Measurements from ENCODE around the gene UBAC2.

Gene UBAC2, protein sequence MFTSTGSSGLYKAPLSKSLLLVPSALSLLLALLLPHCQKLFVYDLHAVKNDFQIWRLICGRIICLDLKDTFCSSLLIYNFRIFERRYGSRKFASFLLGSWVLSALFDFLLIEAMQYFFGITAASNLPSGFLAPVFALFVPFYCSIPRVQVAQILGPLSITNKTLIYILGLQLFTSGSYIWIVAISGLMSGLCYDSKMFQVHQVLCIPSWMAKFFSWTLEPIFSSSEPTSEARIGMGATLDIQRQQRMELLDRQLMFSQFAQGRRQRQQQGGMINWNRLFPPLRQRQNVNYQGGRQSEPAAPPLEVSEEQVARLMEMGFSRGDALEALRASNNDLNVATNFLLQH

DNA sequence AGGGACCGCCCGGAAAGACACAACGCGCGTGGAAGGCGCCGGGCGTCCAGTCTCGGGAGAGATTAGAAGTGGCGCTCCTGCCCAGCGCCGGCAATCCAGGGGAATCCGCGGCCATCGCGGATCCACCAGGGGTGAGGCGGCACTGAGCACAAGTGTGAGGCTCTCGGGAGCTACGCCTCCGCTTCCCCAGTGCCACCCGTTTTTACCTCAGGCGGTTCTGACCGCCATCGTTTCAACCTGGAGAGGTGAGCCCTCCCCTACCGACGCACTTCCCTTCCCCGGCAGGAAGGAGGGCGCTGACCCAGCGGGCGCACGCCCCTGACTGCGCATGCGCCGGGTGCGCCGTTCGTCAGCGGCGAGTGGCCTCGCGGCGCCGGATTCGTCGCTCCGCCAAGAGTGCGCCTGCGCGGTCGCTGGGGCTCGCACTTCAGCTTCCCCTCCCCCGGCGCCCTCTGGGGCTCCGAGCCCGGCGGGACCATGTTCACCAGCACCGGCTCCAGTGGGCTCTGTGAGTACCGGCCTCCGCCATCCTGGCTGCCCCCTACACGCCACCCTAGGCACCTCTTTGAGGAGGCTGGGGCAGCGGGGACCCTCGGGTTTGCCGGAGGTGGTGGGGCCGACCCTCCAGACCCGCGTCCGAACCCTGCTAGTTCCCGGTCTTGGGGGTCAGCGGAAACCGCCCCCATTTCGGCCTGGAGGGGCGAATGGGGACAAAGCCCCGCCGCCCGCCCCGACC, at the start of gene UBAC2:
Gene UBAC2, plus strand, starts transcription at position 423 of the 736 bp plus-strand sequence. Its CDS starts 55 bp downstream, at position 478.
- DNase-seq (ENCODE audit: insufficient read length, low spot score) (peak; percentile 93), FAIRE-seq (peak; percentile 84)

DNA sequence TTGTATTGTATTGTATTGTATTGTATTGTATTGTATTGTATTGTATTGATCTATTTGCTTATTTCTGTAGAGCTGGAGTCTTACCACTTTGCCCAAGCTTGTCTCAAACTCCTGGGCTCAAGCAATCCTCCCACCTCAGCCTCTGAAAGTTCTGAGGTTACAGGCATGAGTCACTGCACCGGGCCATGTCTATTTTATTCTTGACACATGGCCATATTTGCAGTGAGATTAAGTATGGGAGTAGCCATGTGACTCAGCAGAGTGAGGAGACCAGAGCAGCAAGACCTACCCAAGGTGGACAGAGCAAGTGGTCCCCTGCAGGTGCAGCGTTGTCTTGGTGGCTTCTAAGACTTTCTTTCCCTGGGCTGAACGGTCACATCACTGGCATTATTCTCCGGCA, 49.1 kb upstream of the UBAC2 start:
- peak; percentile 51 for DNase-seq (ENCODE audit: insufficient read length, low spot score)
- no peak for FAIRE-seq

DNA sequence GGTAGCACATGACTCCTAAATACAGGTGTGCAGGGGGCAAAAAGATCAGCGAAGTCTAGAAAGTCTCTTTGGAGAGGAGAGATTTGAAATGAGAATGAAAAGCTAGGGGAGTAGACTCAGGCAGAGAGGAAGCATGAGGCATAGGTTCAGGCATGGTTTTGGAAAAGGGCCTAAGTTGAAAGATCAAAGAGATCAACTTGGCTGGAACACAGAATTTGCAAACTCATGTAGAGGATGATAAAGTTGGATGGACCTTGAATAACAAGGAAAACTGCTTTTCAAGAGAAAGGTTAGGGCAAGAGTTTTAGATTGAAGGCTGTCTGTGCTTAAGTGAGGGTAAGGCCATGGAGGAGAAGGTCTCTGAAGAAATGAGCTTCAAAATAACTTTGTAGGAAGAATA, 47.4 kb upstream of the UBAC2 start:
- no peak for DNase-seq (ENCODE audit: insufficient read length, low spot score)
- FAIRE-seq, result no peak

DNA sequence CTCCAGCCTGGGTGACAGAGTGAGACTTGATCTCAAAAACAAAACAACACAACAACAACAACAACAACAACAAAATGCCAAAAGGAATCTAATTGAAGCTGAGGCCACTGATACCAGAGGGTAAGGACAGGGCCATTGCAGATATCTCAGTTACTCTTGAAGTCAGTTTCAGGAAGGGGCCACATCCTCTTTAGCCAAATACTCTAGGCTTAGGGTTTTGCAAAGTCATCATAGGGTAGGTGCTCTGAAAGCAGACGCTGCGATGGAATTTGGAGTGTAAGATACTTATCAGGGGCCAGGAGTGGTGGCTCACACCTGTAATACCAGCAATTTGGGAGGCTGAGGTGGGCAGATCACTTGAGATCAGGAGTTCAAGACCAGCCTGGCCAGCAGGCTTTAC, 46.6 kb upstream of the UBAC2 start:
- DNase-seq (ENCODE audit: insufficient read length, low spot score) (no peak), FAIRE-seq (no peak)

DNA sequence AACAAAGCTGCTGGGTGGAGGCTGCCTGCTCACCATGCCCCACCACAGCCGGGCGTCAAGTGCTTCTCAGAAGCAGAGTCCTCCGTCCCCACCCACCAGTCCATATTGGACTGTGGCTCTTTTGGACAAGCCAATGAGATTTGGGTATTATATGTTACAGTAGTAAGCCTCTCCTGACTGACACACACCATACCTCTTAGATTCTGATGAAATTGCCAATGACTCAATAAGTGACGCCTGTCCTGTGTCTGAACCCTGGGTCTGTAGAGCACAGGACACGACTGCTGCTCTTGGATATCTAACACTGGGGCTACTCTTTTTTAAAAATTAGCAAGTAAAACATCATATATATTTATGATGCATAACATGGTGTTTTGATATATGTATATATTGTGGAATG, 44.8 kb upstream of the UBAC2 start:
- DNase-seq (ENCODE audit: insufficient read length, low spot score), result no peak
- no peak for FAIRE-seq

DNA sequence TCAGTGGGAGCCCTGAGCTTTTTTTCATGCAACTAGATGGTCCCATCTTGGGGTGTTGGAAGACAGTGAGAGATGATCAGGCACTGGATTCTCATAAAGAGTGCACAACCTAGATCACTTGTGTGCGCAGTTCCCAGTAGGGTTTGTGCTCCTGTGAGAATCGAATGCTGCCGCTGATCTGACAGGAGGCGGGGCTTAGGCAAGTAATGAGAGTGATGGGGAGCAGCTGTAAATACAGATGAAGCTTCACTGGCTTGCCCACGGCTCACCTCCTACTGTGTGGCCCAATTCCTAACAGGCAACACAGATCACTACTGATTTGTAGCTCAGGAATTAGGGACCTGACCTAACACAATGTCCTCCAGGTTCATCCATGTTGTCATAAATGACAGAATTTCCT, 43.6 kb upstream of the UBAC2 start:
- FAIRE-seq, result no peak
- no peak for DNase-seq (ENCODE audit: insufficient read length, low spot score)

DNA sequence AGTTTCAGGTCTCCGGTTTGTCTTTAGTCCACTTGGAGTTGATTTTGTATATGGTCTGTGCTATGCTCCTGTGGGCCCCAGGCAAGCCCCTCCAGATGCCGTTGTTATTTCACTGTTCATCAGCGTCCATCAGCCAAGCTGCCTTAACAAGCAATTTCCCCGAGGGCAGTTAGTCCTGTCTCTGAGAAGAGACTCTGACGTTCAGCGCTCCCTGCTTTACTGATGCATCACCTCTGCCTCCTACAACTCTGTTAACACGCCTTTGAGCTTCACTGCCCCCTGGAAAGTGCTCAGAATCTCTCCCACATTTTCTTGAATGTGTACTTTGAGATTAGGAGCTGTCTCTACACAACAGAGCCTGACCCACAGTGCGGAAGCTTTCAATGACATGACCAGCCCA, 41.8 kb upstream of the UBAC2 start:
- DNase-seq (ENCODE audit: insufficient read length, low spot score), result no peak
- FAIRE-seq, result no peak

DNA sequence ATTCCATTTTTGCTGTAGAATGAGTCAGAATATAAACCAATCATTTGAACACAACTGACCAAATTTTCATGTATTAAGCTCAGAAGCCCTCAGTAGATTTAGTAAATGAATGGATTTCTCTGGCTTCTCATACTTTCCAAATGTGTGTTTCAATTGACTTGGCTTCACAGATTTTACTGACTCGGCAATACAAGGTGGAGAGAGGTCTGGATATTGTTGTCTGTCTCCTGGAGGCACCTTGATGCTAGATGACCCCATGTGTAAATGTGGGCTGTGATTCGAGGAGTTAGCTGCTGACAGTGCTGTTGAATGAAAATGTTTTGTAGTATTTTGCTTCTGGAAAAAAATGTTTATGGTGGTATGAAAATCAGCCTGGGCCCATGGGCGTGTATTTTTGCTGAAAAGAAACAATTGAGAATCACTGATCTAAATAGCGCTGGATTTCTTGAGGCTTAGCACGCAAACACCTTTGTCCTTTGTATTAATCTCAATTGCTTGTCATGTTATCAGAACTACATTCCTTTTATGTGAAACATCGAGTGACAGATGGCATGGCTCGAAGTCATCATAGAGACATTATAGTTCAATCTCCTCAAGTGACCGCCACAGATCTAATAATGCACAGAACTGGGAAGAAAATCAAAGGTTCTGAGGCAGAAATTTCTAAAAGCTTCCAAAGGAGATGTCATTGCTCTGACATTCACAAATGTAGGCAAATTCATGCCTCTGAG, 41.2 kb upstream of the UBAC2 start:
- no peak for DNase-seq (ENCODE audit: insufficient read length, low spot score)
- FAIRE-seq, result no peak

DNA sequence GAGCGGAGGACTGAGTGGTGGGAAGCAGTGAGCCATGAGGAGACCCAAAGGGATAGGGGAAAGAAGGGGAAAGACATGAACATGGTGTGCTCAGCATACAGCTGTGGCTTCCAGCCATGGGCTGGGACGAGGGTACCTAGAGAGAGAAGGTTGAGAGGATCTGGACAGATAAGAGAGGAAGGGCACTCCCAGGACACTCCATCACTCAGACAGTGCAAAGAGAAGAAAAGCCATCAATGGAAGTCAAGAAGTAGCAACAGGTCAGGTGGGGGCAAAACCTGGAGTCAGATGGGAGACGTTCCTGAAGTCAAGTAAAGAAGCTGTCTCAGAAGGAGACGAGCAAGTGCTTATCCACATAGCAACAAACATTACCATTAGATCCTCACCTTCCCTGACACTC, 40.2 kb upstream of the UBAC2 start:
- DNase-seq (ENCODE audit: insufficient read length, low spot score), result no peak
- FAIRE-seq, result no peak

DNA sequence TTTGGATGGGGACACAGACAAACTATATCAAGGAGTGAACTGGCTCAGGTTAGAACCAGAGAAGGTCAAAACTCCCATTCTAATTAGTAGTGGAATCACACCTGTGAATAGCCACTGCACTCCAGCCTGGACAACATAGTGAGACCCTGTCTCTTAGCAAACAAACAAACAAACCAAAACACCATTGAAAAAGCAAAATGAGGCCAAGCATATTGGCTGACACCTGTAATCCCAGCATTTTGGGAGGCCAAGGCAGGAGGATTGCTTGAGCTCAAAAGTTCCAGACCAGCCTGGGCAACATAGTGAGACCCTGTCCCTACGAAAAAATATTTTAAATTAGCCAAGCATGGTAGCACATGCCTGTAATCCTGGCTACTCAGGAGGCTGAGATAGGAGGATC, 39.1 kb upstream of the UBAC2 start:
- DNase-seq (ENCODE audit: insufficient read length, low spot score) (no peak), FAIRE-seq (no peak)

DNA sequence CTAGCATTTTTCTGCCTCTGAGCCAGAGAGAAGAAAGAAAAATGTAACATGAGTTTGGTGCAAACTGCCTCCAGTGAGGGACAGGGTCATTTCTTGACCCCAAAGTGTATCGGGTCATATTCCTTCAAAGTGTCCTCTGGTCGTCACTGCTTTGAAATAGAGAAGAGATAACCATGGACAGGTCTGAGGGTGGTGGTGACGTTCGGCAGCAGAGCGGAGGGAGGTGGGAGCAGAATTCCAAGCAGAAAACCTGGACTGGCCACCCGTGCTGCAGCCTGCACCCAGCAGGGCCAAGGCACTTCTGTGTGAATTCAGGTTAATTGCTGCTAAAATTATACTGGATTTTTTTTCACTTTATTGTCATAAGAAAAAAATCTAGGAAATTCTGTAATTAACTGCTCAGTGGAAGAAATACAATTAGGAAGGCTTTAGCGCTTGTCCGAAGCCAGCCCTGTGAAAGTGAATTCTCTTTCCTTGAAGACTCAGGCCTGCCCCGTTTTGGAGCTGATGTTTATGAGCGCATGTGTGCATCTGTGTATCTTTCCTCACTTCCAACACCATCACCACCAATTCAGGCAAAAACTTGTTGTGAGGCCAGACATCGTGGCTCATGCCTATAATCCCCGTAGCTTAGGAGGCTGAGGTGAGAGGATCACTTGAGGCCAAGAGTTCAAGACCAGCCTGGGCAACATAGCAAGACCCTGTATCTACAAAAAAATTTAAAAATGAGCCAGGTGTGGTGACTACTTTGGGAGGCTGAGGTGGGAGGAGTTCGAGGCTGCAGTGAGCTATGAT, 37.9 kb upstream of the UBAC2 start:
- FAIRE-seq (no peak), DNase-seq (ENCODE audit: insufficient read length, low spot score) (no peak)

DNA sequence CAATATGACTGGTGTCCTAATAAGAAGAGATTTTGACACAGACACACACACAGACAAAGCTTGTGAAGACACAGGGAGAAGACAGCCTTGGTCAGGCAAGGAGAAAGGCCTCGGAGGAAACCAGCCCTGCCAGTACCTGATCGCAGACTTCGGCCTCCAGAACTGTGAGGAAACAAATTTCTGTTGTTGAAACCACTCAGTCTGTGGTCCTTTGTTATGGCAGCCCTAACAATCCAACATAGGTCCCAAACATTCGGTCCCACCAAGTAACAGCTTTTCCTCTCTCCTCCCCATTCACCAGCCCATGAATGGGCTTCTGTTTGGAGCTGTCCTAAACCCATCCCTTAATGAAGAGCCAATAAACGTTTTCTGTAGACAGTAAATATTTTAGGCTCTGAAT, 36.4 kb upstream of the UBAC2 start:
- no peak for FAIRE-seq
- no peak for DNase-seq (ENCODE audit: insufficient read length, low spot score)

DNA sequence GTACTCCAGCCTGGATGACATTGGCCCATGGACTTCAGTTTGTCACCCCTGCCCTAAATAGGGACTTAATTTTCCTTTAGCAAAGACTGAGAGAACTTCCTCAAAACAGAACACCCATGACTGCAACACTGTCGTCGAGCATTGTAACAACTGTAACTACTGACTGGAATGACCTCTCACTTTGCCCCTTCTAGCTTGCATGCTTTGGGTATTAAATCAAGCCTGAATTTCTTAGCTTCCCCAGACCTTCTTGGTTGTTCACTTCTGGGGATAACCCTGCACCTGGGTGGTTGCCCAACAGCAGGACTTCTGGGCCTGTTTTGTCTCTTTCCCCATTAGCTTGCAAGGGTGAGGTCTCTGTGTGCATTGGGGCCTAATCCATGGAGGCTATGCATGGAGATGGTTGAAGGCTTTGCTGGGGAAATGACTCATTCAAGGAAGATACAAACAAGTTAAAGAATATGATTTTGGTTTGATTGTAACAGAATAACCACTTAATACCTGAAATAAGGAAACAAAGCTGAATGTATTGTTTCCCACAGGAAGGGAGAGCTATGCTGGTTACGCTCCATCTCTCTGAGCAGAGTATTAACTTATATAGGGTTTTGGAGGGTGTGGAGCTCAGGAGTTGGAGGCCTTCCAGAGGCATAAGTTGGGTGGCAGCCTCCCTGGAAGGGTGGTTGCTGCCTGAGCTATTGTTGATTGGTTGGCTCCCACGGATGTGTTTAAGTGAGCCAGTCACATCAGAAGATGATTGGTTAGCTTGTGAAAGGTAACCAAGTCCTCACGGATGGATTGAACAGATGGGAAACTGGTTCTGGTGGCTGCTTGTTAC, 34.7 kb upstream of the UBAC2 start:
- DNase-seq (ENCODE audit: insufficient read length, low spot score) (no peak), FAIRE-seq (no peak)

DNA sequence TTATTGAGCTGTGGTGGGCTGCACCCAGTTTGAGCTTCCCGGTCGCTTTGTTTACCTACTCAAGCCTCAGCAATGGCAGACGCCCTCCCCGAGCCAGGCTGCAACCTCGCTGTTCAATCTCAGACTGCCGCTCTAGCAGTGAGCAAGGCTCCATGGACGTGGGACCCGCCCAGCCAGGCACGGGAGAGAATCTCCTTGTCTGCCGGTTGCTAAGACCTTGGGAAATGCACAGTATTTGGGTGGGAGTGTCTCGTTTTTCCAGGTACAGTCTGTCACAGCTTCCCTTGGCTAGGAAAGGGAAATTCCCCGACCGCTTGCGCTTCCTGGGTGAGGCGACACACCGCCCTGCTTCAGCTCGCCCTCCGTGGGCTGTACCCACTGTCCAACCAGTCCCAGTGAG, 27.7 kb upstream of the UBAC2 start:
- DNase-seq (ENCODE audit: insufficient read length, low spot score) (no peak), FAIRE-seq (no peak)

DNA sequence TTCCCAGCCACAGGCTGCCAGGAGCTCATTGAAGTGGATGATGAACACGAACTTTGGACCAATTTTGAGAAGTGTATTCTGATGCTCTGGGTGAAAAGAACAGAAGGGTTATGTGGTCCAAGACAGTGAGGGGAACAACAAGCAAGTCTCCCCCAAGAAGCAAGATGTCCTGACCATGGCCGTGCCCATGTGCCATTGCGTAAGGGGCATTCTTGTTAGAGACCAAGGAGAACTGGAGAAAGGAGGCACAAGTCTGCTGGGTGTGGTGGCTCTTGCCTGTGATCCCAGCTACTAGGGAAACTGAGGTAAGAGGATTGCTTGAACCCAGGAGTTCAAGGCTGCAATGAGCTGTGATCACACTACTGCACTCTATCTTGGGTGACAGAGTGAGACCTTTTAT, 27.0 kb upstream of the UBAC2 start:
- FAIRE-seq (no peak), DNase-seq (ENCODE audit: insufficient read length, low spot score) (no peak)

DNA sequence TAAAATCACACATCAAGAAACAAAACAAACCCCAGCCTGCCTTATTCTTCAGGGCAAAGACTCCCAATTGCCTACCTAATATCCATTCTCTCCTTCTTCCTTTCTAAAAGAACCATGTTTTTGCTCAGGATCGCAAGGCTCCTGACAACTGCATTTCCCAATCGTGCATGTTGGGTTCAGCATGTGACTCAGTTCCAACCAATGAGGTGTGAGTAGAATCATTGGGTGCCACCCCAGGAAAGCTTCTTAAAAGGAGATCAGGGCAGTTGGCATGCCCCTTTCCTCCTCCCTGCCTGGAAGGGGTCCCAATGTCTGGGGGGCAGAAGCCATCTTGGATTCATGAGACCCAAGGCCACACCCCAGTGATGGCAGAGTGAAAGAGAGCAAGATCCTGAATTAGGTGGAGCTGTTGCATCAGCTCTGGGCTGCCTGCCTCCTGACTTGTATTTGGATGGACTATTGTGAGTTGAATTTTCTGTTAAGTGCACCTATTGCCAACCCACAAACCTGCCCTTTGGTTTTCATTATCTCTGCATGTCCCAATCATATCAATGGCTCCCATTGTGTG, 26.0 kb upstream of the UBAC2 start:
- no peak for DNase-seq (ENCODE audit: insufficient read length, low spot score)
- no peak for FAIRE-seq

DNA sequence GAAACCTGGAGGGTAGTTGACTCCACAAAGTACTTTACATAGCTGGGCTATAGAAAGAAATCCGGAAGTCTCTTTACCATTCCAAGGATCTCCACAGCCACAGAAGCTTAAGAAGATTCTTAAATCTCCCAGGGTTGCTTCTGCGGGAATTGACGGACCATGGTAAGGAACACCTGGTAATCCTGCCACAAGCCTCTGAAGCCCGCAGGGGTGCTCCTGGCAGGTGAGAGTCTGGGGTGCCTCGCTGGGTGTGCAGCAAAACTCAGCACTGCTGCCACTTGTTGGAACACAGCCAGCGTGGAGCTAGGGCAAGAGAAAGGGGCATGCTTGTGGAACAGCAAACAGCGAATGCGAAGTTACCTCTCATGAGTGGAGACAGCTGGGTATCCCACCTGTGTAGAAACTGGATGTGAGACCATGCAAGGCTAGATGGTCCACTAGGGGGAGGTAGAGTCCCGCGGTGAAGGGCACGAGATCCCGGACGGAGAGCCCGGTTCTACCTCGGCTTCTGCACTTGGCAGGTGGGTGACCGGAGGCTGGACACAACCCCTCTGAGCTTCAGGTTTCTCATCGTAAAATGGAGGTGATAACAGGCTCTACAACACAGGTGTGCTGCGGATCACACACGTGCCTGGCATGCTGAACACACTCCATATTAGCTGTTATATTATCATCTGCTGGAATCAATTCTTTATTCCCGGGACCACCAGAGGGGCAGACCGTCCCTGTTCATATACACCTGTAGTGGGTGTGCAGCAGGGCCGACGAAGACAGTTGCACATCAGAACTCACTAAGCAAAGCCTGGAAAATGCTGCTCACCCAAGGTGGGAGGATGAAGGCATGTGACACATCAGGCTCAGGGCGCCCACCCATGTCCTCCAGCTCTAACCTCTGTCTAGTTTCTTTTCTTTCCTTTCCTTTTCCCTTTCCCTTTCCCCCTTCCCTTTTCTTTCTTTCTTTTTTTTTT, 24.1 kb upstream of the UBAC2 start:
- DNase-seq (ENCODE audit: insufficient read length, low spot score) (peak; percentile 54), FAIRE-seq (no peak)

DNA sequence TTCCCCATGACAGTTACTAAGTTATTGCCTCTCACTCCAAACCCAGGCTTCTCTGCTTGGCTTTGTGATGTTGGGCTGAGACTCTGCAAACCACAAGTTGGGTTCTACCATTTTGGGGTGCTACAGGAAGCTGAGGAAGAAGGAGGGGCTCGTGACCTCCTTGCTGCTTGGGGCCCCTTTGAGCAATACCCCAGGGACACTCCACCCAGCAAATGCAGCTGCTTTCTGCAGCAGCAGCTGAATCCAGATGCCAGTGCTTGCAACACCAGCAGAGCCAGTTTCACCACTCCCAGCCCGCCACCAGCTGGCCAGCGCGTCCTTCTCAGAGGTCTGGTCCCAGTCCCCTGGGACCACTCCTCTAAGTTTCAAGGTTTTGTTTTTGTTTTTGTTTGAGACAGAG, 22.0 kb upstream of the UBAC2 start:
- DNase-seq (ENCODE audit: insufficient read length, low spot score) (no peak), FAIRE-seq (no peak)

DNA sequence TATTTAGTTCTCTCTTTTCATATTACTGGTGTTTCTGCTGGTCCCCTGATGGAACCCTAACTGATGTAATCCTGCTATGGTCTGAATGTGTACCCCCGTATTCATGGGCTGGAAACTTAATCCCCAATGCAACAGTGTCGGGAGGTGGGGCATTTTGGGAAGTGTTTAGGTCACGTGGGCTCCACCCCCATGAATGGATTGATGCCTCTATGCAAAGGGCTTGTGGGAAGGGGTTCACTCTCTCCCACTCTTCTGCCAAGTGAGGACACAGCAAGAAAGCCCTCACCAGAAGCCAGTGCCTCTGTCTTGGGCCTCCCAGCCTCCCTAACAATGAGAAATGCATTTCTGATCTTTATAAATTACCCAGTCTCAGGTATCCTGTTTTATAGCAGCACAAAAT, 21.2 kb upstream of the UBAC2 start:
- no peak for FAIRE-seq

More for the DNA sequence above, 21.2 kb upstream of the UBAC2 start:
- no peak for DNase-seq (ENCODE audit: insufficient read length, low spot score)
